ENCODE measurements around the gene PHB1. TPM values are rescaled to one million over a fixed set of nuclear protein-coding genes. Genes with fewer than 3 reads are reported as not detected.

PHB1 gene
- total RNA-seq, 2 experiments from 2014 or later = 24.2 to 31.6 TPM

DNA sequence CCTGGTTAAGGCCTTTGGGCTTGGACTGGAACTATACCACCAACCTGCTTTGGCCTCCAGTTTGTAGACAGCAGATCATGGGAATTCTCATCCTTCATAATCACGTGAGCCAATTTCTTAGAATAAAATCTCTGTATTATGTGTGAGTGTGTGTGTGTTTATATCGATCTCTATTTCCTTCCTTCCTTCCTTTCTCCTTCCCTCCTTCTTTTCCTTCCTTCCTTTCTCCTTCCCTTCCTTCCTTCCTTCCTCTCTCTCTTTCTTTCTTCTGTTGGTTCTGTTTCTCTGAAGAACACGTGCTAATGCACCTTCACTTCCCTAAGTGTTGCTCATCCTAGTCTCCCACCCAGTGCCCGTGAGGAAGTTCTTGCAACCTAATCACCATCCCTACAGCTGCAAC, 35.5 kb upstream of the PHB1 start:
- Histone ChIP-seq H3K9me3 (ENCODE audit: control insufficient read depth in 1 of 2, insufficient read depth in 1 of 2, low read length in 2 of 2) (peaks cover 0 to 11% of the 10 kb centered on the region in 2 experiments), H3K27me3 (ENCODE audit: control insufficient read depth in 1 of 2, insufficient read depth in 2 of 2, low read length in 2 of 2) (peaks cover 0 to 2% of the 10 kb centered on the region in 2 experiments), H3K36me3 (ENCODE audit: insufficient read depth, low read length) (no peaks in the 10 kb centered on the region), H3K4me3 (ENCODE audit: low read length) (no peak overlapping the region), H3K4me1 (ENCODE audit: insufficient read depth, low read length) (peaks cover 11% of the 10 kb centered on the region), H3K27ac (ENCODE audit: low read depth in 1 of 2, low read length in 2 of 2) (no peak overlapping the region)
- intact Hi-C loops (cut with DNase I, micrococcal nuclease) = no loop called here
- Mint-ChIP-seq H3K4me3 (no peak overlapping the region), H3K9me3 (no peaks in the 10 kb centered on the region), H3K27ac (no peak overlapping the region), H3K4me1 (ENCODE audit: low read depth) (no peaks in the 10 kb centered on the region), H3K27me3 (peaks cover 12% of the 10 kb centered on the region), H3K36me3 (ENCODE audit: low read depth) (no peaks in the 10 kb centered on the region)
- ChIA-PET POLR2A (no interaction called here), CTCF (no interaction called here)
- TF ChIP-seq, protein P1, sequence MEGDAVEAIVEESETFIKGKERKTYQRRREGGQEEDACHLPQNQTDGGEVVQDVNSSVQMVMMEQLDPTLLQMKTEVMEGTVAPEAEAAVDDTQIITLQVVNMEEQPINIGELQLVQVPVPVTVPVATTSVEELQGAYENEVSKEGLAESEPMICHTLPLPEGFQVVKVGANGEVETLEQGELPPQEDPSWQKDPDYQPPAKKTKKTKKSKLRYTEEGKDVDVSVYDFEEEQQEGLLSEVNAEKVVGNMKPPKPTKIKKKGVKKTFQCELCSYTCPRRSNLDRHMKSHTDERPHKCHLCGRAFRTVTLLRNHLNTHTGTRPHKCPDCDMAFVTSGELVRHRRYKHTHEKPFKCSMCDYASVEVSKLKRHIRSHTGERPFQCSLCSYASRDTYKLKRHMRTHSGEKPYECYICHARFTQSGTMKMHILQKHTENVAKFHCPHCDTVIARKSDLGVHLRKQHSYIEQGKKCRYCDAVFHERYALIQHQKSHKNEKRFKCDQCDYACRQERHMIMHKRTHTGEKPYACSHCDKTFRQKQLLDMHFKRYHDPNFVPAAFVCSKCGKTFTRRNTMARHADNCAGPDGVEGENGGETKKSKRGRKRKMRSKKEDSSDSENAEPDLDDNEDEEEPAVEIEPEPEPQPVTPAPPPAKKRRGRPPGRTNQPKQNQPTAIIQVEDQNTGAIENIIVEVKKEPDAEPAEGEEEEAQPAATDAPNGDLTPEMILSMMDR (IDR thresholded peaks at IDR 0.05) = no peak
- DNase-seq (no peak), ATAC-seq (ENCODE audit: poor library complexity) (no peak)

DNA sequence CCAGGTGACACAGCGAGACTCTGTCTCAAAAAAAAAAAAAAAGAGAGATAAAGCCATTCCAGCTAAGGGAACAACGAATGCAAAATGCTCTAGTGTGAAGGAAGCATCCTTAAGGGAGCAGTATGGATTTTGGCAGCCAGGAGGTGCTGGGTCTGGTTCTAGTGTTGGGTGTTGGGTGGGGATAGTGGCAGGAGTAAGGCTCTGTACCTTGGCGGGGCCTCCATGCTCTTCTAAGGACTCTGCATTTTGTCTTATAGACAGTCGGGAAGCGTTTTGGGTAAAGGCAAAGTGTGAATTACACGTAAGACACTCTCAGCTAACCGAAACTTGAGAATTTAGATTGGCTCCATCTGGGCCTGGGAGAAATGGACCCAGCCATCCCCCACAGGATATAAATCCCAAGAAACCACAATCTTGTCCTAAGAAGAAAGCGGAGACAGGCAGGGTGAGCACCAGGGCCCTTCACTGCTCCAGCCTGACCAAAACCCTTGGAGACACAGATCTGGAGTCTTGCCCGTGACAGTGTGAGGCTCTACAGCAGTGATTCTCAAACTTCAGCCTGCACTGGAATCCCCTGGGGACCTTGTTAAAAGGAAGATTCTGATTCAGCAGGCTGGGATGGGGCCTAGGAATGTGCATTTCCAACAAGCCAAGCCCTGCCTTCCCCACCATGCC, 33.1 kb upstream of the PHB1 start:
- TF ChIP-seq, protein P1 (IDR thresholded peaks at IDR 0.05) = no peak
- no peak overlapping the region for H3K27ac ChIP-seq (ENCODE audit: low read depth in 1 of 2, low read length in 2 of 2)
- H3K4me1 ChIP-seq (ENCODE audit: insufficient read depth, low read length) = peaks cover 11% of the 10 kb centered on the region
- intact Hi-C loops (cut with DNase I, micrococcal nuclease) = no loop called here
- Mint-ChIP-seq H3K9me3 (no peaks in the 10 kb centered on the region), H3K27ac (no peak overlapping the region), H3K27me3 (peaks cover 13% of the 10 kb centered on the region), H3K4me1 (ENCODE audit: low read depth) (no peaks in the 10 kb centered on the region), H3K4me3 (no peak overlapping the region), H3K36me3 (ENCODE audit: low read depth) (no peaks in the 10 kb centered on the region)
- peaks cover 0 to 11% of the 10 kb centered on the region in 2 experiments for H3K9me3 ChIP-seq (ENCODE audit: control insufficient read depth in 1 of 2, insufficient read depth in 1 of 2, low read length in 2 of 2)
- H3K36me3 ChIP-seq (ENCODE audit: insufficient read depth, low read length) = no peaks in the 10 kb centered on the region
- DNase-seq (no peak), ATAC-seq (ENCODE audit: poor library complexity) (no peak)
- POLR2A ChIA-PET = no interaction called here
- no peak overlapping the region for H3K4me3 ChIP-seq (ENCODE audit: low read length)
- H3K27me3 ChIP-seq (ENCODE audit: control insufficient read depth in 1 of 2, insufficient read depth in 2 of 2, low read length in 2 of 2) = peaks cover 0 to 6% of the 10 kb centered on the region in 2 experiments
- CTCF ChIA-PET = no interaction called here

DNA sequence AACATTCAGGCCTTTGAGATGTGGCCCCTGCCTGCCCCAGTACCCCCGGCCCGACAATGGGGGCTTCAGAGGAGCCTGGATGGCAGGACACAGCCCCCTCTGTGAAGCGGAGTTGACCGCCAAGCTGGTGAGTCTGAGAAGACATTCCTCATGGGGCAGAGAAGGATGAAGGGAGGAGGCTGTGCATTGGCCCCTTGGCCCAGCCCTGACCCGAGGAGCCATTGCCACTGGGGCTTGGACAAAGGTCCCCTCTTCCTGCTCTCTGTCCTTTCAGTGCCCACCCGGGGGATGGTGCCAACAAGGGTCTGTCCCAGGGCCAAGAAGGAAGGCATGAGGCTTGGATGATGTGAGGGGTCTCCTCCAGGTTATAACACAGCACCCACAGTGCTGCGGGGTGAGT, 30.9 kb upstream of the PHB1 start:
- peaks cover 31% of the 10 kb centered on the region for H3K27me3 Mint-ChIP-seq
- H3K27ac Mint-ChIP-seq = no peak overlapping the region
- H3K4me3 Mint-ChIP-seq = no peak overlapping the region
- Histone ChIP-seq H3K4me1 (ENCODE audit: insufficient read depth, low read length) (peaks cover 2% of the 10 kb centered on the region), H3K9me3 (ENCODE audit: control insufficient read depth in 1 of 2, insufficient read depth in 1 of 2, low read length in 2 of 2) (no peaks in the 10 kb centered on the region), H3K27ac (ENCODE audit: low read depth in 1 of 2, low read length in 2 of 2) (no peak overlapping the region), H3K27me3 (ENCODE audit: control insufficient read depth in 1 of 2, insufficient read depth in 2 of 2, low read length in 2 of 2) (peaks cover 1 to 13% of the 10 kb centered on the region in 2 experiments), H3K4me3 (ENCODE audit: low read length) (no peak overlapping the region), H3K36me3 (ENCODE audit: insufficient read depth, low read length) (no peaks in the 10 kb centered on the region)
- POLR2A ChIA-PET = no interaction called here
- H3K36me3 Mint-ChIP-seq (ENCODE audit: low read depth) = no peaks in the 10 kb centered on the region
- no peaks in the 10 kb centered on the region for H3K4me1 Mint-ChIP-seq (ENCODE audit: low read depth)
- CTCF ChIA-PET = no interaction called here
- ATAC-seq (ENCODE audit: poor library complexity) (no peak), DNase-seq (no peak)
- no peaks in the 10 kb centered on the region for H3K9me3 Mint-ChIP-seq
- intact Hi-C loops (cut with DNase I, micrococcal nuclease) = no loop called here
- TF ChIP-seq, protein P1 (IDR thresholded peaks at IDR 0.05) = no peak
